Measurements from ENCODE around the gene TMEM181. TPM values are rescaled to one million over a fixed set of nuclear protein-coding genes. Genes with fewer than 3 reads are reported as not detected.

The TMEM181 gene
- total and polyA plus RNA-seq, 2 donors (not counting 1 experiment from before 2014, with no cell fraction given), result 2.8 to 9.3 TPM

- POLR2A ChIA-PET, result no interaction called here
- 94% methylated on average over 2 of the region's 4 CpGs for WGBS (ENCODE audit: insufficient coverage)
These were observed 37.7 kb downstream of the TMEM181 start for GRCh38 chr6:158597565-158597964.

GRCh38 chr6:158599635-158600034 lies 39.7 kb downstream of the TMEM181 start:
- no peak overlapping the region for H3K9ac ChIP-seq (ENCODE audit: low read length)
- H3K36me3 ChIP-seq (replicated peaks in 1 of 2; ENCODE audit: control extremely low read depth in 1 of 2, control insufficient read depth in 1 of 2, extremely low read depth in 1 of 2, insufficient read depth in 2 of 2, low read length in 1 of 2), result peaks cover 0 to 16% of the 10 kb centered on the region in 2 experiments
- Mint-ChIP-seq H3K4me3 (no peak overlapping the region), H3K9me3 (ENCODE audit: insufficient read depth) (no peaks in the 10 kb centered on the region), H3K27ac (no peak overlapping the region), H3K27me3 (no peaks in the 10 kb centered on the region), H3K4me1 (peaks cover 14% of the 10 kb centered on the region)
- no peaks in the 10 kb centered on the region for H3K79me2 ChIP-seq (ENCODE audit: control insufficient read depth, insufficient read depth, low read length)
- peaks cover 0 to 14% of the 10 kb centered on the region in 2 donors for H3K4me1 ChIP-seq (ENCODE audit: control insufficient read depth in 2 of 2, insufficient read depth in 2 of 2, low read length in 2 of 2)
- intact Hi-C loops (cut with micrococcal nuclease), result no loop called here
- H2AFZ ChIP-seq (ENCODE audit: insufficient read depth, low read depth, low read length, poor library complexity, severe bottlenecking), result no peak overlapping the region
- WGBS (ENCODE audit: insufficient coverage), result 98% methylated on average over 15 of the region's 18 CpGs
- CTCF ChIA-PET, result interaction anchor here (0.6 to 3.1 kb wide), 2 partner anchors 379 to 1121 kb away, joined by 3 to 11 read pairs; no protein-coding TSS in a partner anchor
- POLR2A ChIA-PET, result no interaction called here
- H3K27me3 ChIP-seq (replicated peaks in 1 of 4; ENCODE audit: control extremely low read depth in 1 of 4, control insufficient read depth in 3 of 4, insufficient read depth in 4 of 4, low read length in 3 of 4), result no peaks in the 10 kb centered on the region
- ATAC-seq (ENCODE audit: low read depth) (no peak), DNase-seq (no peak)
- H3K9me3 ChIP-seq (ENCODE audit: control extremely low read depth in 1 of 3, control insufficient read depth in 2 of 3, insufficient read depth in 1 of 3, low read length in 2 of 3), result no peaks in the 10 kb centered on the region
- TF ChIP-seq EZH2 (IDR thresholded peaks at IDR 0.05; ENCODE audit: borderline replicate concordance, insufficient read depth, low read depth, low read length, poor library complexity, severe bottlenecking) (no peak), CTCF (IDR thresholded peaks at IDR 0.05) (no peak)
- H3K27ac ChIP-seq (ENCODE audit: low read length in 2 of 2), result no peak overlapping the region
- H3K4me2 ChIP-seq (replicated peaks; ENCODE audit: low read depth, low read length, poor library complexity, severe bottlenecking), result no peak overlapping the region
- no peaks in the 10 kb centered on the region for H4K20me1 ChIP-seq (ENCODE audit: control insufficient read depth, insufficient read depth, low read length, poor library complexity, severe bottlenecking)
- H3K4me3 ChIP-seq (ENCODE audit: control extremely low read depth in 1 of 5, extremely low read depth in 1 of 5, insufficient read depth in 1 of 5, low read depth in 2 of 5, low read length in 4 of 5), result no peak overlapping the region

More at GRCh38 chr6:158597565-158597964, 37.7 kb downstream of the TMEM181 start:
- CTCF ChIA-PET, result interaction anchor here (1.0 to 1.8 kb wide), 2 partner anchors 377 to 383 kb away, joined by 3 to 6 read pairs; no protein-coding TSS in a partner anchor
- intact Hi-C loops (cut with micrococcal nuclease), result no loop called here
- H3K27ac Mint-ChIP-seq, result no peak overlapping the region
- no peaks in the 10 kb centered on the region for H3K9me3 Mint-ChIP-seq (ENCODE audit: insufficient read depth)
- ATAC-seq (ENCODE audit: low read depth) (no peak), DNase-seq (no peak)
- no peaks in the 10 kb centered on the region for H3K79me2 ChIP-seq (ENCODE audit: control insufficient read depth, insufficient read depth, low read length)
- no peaks in the 10 kb centered on the region for H3K27me3 ChIP-seq (replicated peaks in 1 of 4; ENCODE audit: control extremely low read depth in 1 of 4, control insufficient read depth in 3 of 4, insufficient read depth in 4 of 4, low read length in 3 of 4)
- H3K36me3 ChIP-seq (replicated peaks in 1 of 2; ENCODE audit: control extremely low read depth in 1 of 2, control insufficient read depth in 1 of 2, extremely low read depth in 1 of 2, insufficient read depth in 2 of 2, low read length in 1 of 2), result peaks cover 0 to 19% of the 10 kb centered on the region in 2 experiments
- no peak overlapping the region for H3K4me3 ChIP-seq (ENCODE audit: control extremely low read depth in 1 of 5, extremely low read depth in 1 of 5, insufficient read depth in 1 of 5, low read depth in 2 of 5, low read length in 4 of 5)
- H2AFZ ChIP-seq (ENCODE audit: insufficient read depth, low read depth, low read length, poor library complexity, severe bottlenecking), result no peak overlapping the region
- H3K4me2 ChIP-seq (replicated peaks; ENCODE audit: low read depth, low read length, poor library complexity, severe bottlenecking), result no peak overlapping the region
- peaks cover 0 to 14% of the 10 kb centered on the region in 2 donors for H3K4me1 ChIP-seq (ENCODE audit: control insufficient read depth in 2 of 2, insufficient read depth in 2 of 2, low read length in 2 of 2)
- H3K4me1 Mint-ChIP-seq, result peaks cover 14% of the 10 kb centered on the region
- H3K9me3 ChIP-seq (ENCODE audit: control extremely low read depth in 1 of 3, control insufficient read depth in 2 of 3, insufficient read depth in 1 of 3, low read length in 2 of 3), result no peaks in the 10 kb centered on the region
- H3K9ac ChIP-seq (ENCODE audit: low read length), result no peak overlapping the region
- no peaks in the 10 kb centered on the region for H3K27me3 Mint-ChIP-seq
- no peak overlapping the region for H3K27ac ChIP-seq (ENCODE audit: low read length in 2 of 2)
- no peaks in the 10 kb centered on the region for H4K20me1 ChIP-seq (ENCODE audit: control insufficient read depth, insufficient read depth, low read length, poor library complexity, severe bottlenecking)
- H3K4me3 Mint-ChIP-seq, result no peak overlapping the region
- TF ChIP-seq EZH2 (IDR thresholded peaks at IDR 0.05; ENCODE audit: borderline replicate concordance, insufficient read depth, low read depth, low read length, poor library complexity, severe bottlenecking), result no peak
- no peak for TF ChIP-seq CTCF (IDR thresholded peaks at IDR 0.05)
